ENCODE data around the gene HDAC5.

Gene HDAC5

DNA sequence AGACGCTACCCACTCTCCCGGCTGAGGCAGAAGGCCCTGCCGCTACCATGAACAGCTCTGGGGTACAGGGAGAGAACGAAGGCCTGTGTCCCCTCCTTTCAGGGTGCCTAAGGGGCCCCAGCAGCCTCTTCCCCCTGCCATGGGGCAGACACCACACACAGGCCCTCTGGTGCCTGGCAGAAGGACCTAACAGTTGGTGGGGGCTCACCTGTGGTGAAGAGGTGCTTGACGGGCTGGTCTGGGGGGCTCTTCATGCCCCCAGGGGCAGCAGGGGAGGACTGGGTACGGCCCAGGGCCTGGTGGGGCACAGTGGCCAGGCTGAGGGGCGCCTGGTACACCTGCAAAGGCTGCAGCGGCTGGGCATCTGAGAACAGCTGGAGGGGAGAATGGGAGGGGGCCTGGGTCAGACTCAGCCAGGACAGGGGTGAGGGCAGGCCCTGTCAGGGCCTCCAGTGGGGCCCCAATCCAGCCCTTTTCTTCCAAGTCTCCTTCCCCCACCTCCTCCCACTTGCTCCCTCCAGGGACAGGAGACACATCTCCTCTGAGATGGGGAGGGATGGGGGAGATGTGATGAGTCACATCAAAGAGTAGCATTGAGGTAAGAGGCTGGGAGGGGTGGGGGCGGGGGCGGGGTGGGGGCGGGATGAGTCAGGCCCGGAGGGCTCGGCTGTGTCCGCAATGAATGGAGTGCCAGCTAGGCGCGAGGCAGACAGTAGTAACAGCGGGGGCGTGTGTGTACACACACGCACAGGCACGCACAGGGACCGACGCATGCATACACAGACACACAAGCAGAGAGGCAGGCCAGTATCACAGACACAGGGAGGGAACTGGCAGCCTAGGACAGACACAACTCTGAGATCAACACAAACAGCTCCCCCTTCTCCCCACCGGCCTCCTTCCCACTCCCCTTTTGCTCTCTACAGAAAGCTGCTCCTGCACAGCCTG, 36.8 kb downstream of the HDAC5 start:
- DNase-seq: peak; percentile 97

DNA sequence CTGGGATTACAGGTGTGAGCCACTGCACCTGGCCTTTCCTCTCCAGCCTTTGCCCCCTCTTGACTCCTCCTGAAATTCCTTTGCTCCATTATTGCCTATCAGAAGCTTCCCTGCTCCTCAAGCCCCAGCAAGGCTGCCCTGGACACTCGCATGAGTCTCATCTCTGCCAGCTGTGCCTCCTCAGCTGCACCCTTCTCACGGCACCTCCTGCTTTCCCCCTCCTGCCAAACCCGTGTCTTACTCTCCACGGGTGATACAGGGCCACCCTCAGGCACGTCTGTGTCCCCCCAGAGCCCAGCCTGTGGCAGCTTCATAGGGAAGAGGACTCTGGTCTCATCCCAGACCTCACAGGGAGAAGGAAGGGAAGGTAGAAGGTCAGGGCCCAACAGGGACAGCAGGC, 37.5 kb downstream of the HDAC5 start:
- no peak for DNase-seq

DNA sequence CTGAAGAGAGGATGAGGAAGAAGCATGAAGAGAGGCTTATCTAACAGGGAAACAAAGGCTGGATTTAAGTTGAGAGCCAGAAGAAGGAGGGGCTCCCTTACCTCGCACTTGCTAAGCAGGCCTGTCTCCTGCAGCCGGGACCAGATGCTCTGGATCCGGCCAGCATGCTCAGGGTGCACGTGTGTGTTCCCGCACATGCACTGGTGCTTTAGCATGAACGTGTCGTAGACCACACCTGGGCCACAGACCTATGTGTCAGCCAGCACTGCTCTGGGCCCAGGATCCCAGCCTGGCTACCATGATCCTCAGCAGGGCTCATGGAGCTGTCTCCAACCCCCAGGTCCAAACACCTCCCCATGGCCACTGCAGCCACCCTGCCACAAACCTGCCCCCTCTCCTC, 38.5 kb downstream of the HDAC5 start:
- no peak for DNase-seq

DNA sequence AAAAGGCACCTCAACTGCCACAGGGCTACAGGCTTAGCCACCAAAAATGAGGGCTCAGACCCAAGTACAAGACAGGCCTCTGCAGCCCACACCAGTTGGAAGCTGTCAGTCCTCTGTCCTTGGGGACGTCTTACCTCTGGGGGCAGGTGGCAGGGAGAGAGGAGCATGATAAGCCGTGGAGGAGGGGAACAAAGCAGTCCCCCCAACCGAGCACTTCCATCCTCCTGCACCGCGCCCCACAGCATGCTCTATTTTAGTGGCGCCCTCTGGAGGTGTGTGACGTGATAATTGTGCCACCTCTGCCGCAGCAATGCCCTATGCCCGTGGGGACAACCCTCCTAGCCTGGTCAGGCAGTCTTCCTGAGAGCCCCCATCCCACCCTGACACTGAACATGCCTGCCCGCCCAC, 39.3 kb downstream of the HDAC5 start:
- no peak for DNase-seq

DNA sequence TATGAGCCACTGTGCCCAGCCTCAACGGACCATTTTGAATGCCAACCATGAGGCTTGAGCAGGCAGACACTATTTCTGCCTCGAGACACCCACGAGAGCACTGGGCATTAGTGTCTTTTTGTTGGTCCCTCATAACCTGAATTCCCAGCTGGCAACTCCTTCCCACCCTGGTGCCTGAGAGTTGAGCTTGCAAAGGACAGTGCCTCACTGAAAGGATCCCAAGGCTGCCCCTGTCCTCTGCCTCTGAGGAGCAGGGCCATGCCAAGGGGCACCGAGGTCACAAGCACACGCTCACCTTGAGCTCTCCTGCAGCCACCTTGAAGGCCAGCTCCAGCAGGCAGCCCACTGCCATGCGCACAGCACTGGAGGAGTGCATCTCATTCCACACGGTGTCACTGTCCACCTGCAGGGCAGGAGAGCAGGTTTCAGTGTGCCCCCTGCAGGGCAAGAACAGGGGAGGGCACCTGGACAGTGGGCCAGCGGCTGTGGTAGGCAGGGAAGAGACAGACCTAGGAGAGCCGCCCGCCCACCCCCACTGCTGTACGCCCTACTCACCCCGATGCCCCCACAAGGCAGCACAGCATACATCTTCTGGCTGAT, 40.1 kb downstream of the HDAC5 start:
- no peak for DNase-seq

DNA sequence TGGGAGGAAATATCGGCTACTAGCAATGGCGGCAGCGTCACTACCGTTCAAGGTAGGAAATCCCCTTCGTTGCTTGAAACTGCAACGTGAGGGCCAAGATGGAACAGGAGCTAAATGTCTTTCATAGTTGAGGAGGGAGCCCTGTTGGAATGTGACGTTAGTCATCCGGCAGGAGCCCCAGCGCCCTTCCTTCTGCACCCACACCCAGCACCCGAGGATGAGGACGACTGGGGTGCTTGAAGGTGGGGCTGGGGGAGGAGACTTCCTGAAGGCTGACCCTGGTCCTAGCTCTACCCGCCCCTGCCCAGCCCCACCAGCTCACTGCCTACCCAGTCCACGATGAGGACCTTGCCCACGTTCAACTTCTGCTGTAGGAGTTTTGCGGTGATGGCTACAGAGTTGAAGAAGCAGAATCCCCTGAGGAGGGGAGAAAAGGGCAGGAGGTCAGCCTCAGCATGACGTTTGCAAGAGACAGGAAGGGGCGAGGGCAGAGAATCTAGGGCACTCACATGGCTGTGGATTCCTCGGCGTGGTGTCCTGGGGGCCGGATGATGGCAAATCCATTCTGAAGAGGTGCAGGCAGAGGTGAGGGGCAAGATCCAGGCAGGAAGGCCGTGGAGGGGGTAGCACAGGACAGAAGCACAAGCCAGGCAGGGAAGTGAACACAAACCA, 41.0 kb downstream of the HDAC5 start:
- no peak for DNase-seq

DNA sequence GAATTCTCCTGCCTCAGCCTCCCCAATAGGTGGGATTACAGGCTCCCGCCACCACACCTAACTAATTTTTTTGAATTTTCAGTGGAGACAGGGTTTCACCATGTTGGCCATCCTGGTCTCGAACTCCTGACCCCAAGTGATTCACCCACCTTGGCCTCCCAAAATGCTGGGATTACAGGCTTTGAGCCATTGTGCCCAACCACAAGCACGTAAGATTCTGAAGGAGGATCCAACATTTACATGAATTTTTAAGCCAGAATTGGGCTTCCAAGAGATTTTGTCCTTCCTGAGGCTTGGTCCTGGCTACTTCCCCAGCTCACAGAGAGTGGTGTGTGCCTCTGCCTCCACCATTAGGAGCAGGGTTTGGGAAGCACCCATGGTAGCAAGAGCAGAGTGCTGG, 41.8 kb downstream of the HDAC5 start:
- no peak for DNase-seq

DNA sequence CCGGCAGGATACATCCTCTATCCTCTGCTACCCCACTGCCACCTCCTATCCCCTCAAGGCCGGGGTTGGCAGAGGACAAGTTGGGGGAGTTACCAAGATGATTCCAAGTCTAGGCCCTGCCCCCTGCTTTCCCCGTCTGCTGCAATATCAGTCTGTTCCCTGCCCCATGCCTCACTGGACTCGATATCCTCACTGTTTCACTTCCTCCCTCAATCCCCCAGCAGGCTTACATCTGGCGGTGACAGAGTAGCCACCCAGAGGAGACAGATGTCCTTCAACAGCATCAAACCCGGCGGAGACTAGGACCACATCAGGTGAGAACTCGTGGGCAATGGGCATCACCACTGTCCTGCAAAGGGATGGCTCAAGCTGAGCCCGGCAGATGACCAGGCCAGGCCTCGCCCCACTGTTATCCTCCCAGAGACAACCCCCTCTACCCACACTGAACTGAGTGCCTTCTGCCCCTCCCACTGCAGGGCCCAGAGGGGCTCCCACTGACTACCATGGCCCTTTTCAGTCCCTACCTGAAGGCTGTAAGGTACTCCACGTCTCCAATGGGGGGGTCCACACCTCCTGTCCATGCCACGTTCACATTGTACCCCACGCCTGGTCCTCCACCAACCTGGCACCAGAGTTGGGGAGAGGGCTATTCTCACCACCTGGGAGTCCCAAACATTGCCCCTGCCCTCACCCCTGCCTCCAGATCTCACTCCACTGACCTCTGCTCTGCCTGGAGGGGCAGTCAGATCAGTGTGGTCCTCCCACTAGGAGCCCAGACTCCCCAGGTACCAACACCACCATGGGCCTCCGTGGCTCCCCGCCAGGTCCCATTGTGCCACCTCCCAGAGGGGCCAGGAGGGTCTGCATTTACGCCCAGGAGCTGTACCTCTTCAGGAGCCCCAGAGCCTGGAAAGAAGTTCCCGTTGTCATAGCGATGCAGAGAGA, 43.3 kb downstream of the HDAC5 start:
- no peak for DNase-seq

DNA sequence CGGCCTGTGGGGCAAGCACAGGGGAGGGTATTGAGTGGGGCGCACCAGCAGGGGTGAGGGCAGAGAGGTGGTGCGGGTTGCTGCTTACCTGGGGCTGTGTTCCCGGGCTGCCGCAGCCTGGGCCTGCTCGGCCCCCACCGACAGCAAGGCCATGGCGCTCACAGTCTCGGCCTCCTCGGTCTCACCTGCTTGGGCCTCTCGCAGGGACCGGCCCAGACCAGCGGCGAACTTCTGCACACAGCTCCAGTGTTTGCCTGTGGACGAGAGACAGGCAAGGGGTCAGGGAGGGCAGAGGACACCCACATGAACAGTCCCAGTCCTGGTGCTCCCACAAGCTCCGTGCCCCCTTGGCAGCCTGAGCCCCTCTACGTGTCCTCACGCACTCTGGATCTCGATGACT, 45.0 kb downstream of the HDAC5 start:
- DNase-seq: no peak

DNA sequence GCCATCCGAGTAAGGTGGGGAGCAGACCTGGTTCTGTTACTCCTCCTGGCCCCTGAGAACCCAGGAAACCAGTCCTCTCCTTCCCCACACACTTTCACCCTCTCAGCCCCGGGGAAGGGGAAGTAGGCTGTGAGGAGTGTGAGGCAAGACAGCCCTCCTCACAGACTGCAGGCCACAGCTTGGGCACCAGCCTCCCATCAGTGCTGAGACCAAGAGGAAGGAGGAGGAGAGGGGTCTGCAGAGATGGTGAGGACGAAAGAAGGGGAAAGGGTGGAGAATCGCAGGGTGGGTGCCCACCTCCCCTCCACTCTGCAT, 45.9 kb downstream of the HDAC5 start:
- no peak for DNase-seq

DNA sequence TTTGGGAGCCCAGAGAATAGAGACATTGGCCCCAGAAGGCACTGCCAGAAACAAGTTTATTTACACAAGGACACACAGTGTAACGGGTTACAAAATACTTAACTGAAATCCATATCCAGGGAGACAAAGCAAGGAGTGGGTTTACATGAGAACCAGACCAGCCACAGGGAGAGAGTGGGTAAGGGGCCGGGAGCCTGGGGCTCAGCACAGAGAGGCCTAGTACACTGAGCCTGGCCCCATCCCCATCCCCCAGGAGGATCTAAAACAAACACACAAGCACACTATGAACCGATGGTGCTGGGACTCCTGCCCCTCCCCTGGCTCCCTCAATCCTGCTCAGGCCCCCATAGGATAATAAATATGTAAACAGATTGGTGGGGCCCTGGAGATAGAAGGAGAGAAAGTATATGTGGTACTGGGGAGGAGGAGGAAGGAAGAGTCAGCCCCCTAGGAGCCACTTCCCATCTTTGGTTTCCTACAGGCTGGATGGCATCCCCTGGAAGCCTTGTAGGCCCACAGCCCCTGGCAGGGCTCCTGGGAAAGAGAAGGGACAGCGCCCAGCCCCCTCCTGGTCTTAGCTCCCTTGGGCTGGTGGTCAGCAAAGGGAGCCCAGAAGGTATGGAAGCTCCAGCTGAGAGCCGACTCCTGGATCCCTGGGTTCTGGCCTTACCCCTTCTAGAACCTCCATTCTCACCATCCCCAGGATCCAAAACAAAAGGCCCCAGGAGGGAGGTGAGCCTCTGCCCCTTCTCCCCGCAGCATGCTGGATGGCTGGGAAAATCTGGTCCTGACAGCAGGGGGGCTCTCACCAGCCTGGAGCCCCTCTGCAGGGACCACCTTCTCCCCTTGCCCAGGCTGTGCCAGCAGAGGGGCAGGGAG, 46.5 kb downstream of the HDAC5 start:
- DNase-seq: no peak

DNA sequence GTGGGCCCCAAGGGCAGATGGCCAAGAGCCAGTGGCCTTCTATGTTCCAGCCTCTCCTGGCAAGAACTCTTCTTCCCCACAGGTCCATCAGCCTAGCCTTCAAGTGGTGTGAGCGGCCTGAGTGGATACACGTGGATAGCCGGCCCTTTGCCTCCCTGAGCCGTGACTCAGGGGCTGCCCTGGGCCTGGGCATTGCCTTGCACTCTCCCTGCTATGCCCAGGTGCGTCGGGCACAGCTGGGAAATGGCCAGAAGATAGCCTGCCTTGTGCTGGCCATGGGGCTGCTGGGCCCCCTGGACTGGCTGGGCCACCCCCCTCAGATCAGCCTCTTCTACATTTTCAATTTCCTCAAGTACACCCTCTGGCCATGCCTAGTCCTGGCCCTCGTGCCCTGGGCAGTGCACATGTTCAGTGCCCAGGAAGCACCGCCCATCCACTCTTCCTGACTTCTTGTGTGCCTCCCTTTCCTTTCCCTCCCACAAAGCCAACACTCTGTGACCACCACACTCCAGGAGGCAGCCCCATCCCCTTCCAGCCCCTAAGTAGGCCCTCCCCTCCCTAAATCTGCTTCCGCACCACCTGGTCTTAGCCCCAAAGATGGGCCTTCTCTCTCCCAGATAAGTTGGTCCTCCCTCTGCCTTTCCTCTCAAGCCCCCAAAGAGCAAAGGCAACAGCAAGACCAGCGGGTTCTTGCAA, 47.7 kb downstream of the HDAC5 start:
- DNase-seq: no peak

DNA sequence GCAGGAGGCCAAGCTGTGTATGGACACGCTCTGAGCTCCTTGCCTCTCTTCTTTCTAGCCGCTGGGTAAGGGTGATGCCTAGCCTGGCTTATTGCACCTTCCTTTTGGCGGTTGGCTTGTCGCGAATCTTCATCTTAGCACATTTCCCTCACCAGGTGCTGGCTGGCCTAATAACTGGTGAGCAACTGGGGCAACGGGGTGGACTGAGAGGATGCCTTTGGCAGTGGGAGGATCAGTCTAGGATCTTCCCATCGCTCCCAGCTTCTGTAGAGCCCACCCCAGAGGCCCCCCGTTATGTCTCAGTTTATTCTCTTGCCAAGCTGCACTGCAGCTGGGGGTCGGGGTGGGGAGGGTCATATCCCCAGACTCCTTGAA, 48.5 kb downstream of the HDAC5 start:
- no peak for DNase-seq

DNA sequence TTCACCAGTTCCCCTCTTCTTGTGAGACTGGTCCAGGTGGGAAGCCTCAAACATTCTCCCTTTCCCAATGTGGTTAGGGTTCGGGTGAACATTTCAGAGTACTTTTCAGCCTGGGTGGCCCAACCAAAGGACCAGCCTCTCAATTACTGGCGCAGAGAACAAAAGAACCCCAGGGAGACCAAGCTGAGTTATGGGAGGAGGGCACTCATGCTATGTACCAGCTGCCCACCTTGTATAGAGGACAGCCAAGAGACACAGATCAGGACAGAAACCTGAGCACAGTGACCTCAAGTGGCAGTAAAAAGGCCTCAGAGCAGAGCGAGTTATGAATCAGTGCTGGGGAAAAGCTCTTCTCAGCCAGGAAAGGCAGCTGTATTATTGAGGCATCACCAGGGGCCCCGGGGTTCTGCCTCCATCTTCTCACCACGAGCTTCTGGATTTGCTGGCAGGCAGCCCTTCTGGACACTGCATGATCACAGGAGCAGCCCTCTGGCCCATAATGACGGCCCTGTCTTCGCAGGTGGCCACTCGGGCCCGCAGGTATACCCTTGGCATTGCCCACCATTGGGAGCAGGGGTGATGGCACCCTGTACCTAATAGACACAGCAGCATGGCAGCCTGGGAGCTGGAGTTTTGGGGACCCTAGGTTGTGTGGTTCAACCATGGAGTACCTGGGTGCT, 49.1 kb downstream of the HDAC5 start:
- no peak for DNase-seq

DNA sequence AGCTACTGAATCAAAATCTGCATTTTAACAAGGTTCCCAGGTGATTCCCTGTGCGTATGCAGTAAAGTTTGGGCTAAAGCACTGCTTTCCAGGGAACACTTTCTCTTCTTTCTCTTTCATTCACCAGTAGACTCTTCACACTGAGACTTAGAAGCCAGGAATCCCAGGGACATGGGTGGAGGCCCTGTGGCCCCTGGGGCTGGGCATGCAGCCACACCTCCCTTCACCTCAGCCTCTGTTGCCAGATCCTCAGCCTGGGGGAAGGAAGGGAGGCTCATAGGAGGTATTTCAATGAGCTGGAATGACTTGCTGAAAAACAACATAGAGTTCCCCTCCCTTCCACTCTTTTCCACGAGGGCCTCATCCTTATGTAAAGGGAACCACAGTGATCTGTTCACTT, 51.7 kb downstream of the HDAC5 start:
- DNase-seq: no peak

DNA sequence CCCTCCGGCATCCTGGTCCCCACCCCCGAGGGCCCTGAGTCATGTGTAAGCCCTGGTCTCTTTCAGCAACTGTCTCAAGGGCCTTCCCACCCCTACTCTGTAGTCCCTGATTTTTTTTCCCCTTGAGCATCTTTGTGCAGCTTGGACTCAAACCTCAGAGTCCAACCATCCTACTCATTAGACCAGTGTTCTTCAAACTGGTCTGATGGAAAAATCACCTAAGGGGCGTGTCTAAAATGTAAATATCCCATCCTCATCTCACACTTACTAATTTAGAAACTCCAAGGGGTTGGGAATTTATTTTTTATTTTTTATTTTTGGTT, 52.3 kb downstream of the HDAC5 start:
- peak; percentile 86 for DNase-seq

DNA sequence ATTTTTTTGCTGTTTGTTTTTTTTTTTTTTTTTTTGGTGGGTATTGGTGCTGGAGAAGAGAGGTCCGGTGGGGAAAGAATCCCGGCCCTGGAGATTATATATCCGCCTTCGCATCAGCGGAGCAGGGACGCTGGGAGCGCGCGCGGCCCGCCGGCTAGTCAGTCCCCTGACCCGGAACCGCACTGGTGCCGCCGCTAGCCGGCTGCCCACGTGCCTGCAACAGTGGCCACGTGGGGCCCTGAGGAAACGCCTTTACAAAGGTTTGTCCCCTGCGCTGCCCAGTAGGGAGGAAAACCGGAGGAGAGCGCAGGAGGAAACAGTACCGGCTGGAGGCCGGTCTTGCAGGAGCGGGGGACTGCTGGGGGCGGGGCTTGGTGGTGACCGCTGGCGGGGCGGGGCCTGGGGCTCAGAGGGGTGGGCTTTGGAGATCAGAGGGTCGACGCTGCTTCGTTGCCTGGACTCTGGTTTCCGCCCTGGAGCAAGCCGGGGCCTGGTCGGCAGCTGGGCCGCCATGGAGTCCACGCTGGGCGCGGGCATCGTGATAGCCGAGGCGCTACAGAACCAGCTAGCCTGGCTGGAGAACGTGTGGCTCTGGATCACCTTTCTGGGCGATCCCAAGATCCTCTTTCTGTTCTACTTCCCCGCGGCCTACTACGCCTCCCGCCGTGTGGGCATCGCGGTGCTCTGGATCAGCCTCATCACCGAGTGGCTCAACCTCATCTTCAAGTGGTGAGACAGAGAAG, 52.8 kb downstream of the HDAC5 start, which contains the start of gene G6PC3:
G6PC3 (plus strand) TSS at position 281 of the 743 bp plus-strand sequence; CDS start at position 512, 231 bp downstream.
- DNase-seq: peak; percentile 99

DNA sequence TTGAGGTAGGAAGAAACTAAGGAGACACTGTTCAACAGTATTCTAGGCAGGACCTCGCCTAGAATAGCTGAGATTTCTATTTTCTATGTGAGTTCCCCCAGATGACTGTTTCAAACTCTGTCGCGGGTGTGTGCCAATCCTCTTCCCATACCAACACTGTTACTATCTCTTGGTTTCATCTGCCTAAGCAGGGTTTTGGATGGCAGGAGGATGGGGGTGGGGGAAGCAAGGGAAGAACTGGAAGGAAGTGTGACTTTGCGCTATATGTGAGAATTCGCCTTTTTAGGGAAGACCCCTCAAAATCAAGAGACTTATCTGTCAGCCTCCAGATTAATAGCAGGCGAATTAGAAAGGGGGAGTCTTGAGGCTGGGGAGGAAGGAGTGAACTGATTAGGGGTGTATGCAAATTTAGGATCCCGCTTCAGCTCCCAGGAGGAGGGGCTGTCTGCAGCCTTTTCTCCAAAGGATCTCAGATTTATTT, 53.4 kb downstream of the HDAC5 start:
- peak; percentile 44 for DNase-seq

DNA sequence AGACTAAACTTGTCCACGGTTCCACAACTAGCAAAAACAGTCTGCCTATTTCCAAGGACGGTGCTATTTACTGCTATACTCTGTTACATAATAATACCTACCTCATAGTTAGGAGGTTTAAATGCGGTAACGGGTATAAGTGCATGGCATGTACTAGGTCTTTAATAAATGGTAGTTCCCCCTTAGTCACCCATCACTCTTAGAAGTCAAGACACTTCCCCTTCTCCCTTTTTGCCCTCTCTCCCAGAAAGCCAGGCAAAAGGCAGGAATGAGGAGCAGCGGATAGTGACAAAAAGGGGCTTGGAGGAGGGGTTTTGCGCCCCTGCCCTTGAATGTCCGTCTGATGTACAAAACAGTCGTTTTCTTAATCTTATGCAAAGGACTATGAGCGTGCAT, 55.9 kb downstream of the HDAC5 start:
- no peak for DNase-seq
